Thyroid gland (tissue), 4 donors: Measurements from ENCODE around the gene GALNT9. TPM values are rescaled to one million over a fixed set of nuclear protein-coding genes. Genes with fewer than 3 reads are reported as not detected.

Source experiments
- DNase-seq, 2 donors: peaks; one replicate each; pipeline ENCODE4 v3.0.0-alpha.2; 2019
- H3K27ac ChIP-seq, 3 donors: fragments of 200-600 bp; sonication (generic); 1 replicate in 2 of 3; 2 replicates in 1 of 3; pipeline ENCODE4 v1.5.1; 2016 to 2019; ENCODE audit warnings: mild to moderate bottlenecking in 1 of 3, moderate library complexity in 1 of 3
- H3K27me3 ChIP-seq: fragments of 200-600 bp; sonication (generic); one replicate; pipeline ENCODE4 v1.5.1; 2019
- H3K36me3 ChIP-seq, 2 donors: fragments of 200-600 bp; sonication (generic); one replicate each; pipeline ENCODE4 v1.5.1; 2016 to 2019
- H3K4me1 ChIP-seq, 2 donors: fragments of 200-600 bp; sonication (generic); one replicate each; pipeline ENCODE4 v1.5.1; 2017 to 2019
- H3K4me3 ChIP-seq, 3 donors: fragments of 200-600 bp; sonication (generic); replicated peaks in 1 of 3; 1 replicate in 2 of 3; 2 replicates in 1 of 3; pipeline ENCODE4 v1.5.1; 2016; ENCODE audit warnings: mild to moderate bottlenecking in 1 of 3
- H3K9me3 ChIP-seq: fragments of 200-600 bp; sonication (generic); one replicate; pipeline ENCODE4 v1.5.1; 2017
- POLR2A ChIP-seq, 2 donors: fragments of 450-650 bp; IDR thresholded peaks; one replicate each; pipeline ENCODE4 v1.6.1; 2017; ENCODE audit warnings: antibody characterized with exemption in 2 of 2, mild to moderate bottlenecking in 2 of 2, moderate library complexity in 1 of 2
- WGBS, 2 donors: methylation state at CpG; one replicate each; pipeline ENCODE4 v1.1.5; 2017; 5-methylcytosine and 5-hydroxymethylcytosine counted together
- intact Hi-C: fragments of 100-400 bp; cut with DNase I; formaldehyde crosslinking; loops from one replicate; pipeline ENCODE4 v1.15.1; 2023
- total RNA-seq, 4 donors: library from RNA; depleted of rRNA; stranded (reverse); fragments of >200 nt; gene quantifications; one replicate each; pipeline ENCODE4 v1.2.3, GENCODE V29; 2016
- TF ChIP-seq, protein P1 (sequence below), 6 experiments: fragments of 200-600 bp in 3 of 6; fragments of 450-650 bp in 3 of 6; sonication (generic) in 3 of 6; IDR thresholded peaks; one replicate each; pipeline ENCODE4 v1.5.1; 2016 to 2019; ENCODE audit warnings: antibody characterized with exemption in 6 of 6, mild to moderate bottlenecking in 2 of 6, inconsistent platforms in 1 of 6, moderate library complexity in 1 of 6

Gene GALNT9
- total RNA-seq, 4 donors from 2014 or later: 2.2 to 29.2 (median 15.9) TPM

DNA sequence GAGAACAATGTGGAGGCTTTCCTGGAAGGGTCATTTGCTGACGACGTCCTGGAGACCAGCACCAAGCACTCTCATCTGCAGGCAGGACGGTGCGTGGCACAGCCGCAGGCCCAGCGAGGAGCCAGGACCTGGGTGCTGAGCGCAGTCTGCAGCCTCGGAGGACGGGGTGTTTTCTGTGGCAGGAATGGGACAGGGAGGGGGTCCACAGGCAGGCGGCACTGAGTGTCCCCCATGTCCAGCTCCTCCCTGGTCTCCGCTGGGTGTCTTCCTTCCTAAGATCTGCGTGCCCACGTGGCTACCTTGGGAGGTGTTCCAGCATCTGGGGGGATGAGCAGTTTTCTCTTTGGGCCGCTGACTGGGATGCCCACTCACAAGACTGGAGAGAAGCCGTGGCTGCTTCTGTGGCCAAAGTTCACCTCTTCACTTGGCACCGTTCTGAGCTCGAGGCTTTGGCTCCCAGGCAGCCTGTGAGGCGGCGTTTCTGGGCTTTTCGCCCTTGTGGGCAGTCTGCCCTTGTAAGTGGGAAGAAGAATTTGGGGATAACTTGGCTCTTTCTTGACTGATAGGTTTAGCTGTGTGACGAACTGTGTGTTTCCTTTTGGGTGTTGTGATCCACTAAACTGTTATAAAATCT, 112.9 kb downstream of the GALNT9 start:
- TF ChIP-seq POLR2A (IDR thresholded peaks at IDR 0.05): no peak
- TF ChIP-seq, protein P1, sequence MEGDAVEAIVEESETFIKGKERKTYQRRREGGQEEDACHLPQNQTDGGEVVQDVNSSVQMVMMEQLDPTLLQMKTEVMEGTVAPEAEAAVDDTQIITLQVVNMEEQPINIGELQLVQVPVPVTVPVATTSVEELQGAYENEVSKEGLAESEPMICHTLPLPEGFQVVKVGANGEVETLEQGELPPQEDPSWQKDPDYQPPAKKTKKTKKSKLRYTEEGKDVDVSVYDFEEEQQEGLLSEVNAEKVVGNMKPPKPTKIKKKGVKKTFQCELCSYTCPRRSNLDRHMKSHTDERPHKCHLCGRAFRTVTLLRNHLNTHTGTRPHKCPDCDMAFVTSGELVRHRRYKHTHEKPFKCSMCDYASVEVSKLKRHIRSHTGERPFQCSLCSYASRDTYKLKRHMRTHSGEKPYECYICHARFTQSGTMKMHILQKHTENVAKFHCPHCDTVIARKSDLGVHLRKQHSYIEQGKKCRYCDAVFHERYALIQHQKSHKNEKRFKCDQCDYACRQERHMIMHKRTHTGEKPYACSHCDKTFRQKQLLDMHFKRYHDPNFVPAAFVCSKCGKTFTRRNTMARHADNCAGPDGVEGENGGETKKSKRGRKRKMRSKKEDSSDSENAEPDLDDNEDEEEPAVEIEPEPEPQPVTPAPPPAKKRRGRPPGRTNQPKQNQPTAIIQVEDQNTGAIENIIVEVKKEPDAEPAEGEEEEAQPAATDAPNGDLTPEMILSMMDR (IDR thresholded peaks at IDR 0.05): no peak
- H3K4me1 ChIP-seq: peaks cover 0 to 12% of the 10 kb centered on the region in 2 donors
- H3K4me3 ChIP-seq: no peak overlapping the region
- no peaks in the 10 kb centered on the region for H3K36me3 ChIP-seq
- 59 to 74% methylated on average over 15 to 16 of the region's 21 CpGs for WGBS, 2 donors
- no peak overlapping the region for H3K27ac ChIP-seq
- no peaks in the 10 kb centered on the region for H3K9me3 ChIP-seq
- intact Hi-C loops: no loop called here
- no peaks in the 10 kb centered on the region for H3K27me3 ChIP-seq
- peak in 1 of 2 donors; percentile 56 for DNase-seq

DNA sequence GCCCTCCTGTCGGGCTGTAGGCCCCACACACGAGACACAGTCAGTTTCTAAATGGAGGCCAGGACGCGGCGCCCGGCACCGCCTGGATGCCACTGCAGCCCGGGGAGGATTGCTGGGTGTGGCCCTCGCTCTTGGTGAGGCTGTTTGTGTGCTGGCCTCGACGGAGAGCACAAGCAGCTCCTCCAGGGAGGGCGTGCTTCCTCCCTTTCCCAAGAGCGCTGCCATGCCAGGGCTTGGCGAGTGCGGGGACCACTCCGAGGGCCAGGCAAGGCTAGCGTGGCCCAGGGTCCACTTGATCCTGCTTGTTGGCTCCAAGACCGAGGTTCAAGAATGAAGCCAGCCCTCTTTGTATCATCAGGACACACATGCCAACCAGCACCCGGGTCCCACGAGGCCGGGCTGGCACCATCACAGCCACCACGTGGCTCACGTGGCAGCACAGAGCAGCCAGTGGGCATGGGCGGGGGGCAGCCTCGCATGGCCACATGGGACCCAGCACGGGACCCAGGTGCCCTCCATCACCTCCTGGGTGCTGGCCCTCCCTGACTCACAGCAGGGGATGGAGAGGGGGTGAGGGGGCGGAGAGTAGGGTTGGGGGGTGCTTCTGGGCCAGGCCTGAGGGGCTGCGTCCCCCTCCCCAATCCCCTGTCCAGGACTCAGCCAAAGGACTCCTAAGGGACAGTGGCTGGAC, 113.9 kb downstream of the GALNT9 start:
- no peak for DNase-seq
- WGBS, 2 donors: 78 to 79% methylated on average over 11 to 13 of the region's 28 CpGs
- no peak for TF ChIP-seq POLR2A (IDR thresholded peaks at IDR 0.05)
- TF ChIP-seq, protein P1 (IDR thresholded peaks at IDR 0.05): no peak
- Histone ChIP-seq H3K4me1 (peaks cover 0 to 12% of the 10 kb centered on the region in 2 donors), H3K27me3 (no peaks in the 10 kb centered on the region), H3K9me3 (no peaks in the 10 kb centered on the region), H3K36me3 (no peaks in the 10 kb centered on the region), H3K4me3 (no peak overlapping the region), H3K27ac (no peak overlapping the region)
- intact Hi-C loops: no loop called here

DNA sequence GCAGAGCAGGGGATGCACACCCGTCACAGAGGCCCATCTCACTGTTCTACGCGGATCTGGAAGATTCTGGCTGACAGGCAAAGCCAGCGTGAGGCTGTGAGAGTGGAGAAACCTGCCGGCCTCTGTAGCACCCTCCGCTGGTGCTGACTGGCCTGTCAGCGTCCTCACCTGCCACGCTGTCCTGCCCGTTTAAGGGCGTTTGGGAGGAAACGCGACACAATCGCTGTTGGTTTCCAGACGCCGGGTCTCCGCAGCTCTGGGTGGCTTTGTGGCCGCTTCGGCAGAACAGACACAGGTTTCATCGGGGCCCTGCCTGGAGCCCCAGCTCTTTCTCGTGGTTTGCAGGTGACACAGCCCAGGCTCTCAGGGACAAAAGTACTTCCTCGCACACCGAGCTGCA, 114.5 kb downstream of the GALNT9 start:
- 52 to 55% methylated on average over 12 to 15 of the region's 22 CpGs for WGBS, 2 donors
- Histone ChIP-seq H3K36me3 (no peaks in the 10 kb centered on the region), H3K27ac (no peak overlapping the region), H3K27me3 (no peaks in the 10 kb centered on the region), H3K9me3 (no peaks in the 10 kb centered on the region), H3K4me3 (no peak overlapping the region), H3K4me1 (peaks cover 0 to 12% of the 10 kb centered on the region in 2 donors)
- intact Hi-C loops: no loop called here
- TF ChIP-seq, protein P1 (IDR thresholded peaks at IDR 0.05): peak in 1 of 6 experiments; percentile 13
- TF ChIP-seq POLR2A (IDR thresholded peaks at IDR 0.05): no peak
- peak; percentile 38 to 46 for DNase-seq

DNA sequence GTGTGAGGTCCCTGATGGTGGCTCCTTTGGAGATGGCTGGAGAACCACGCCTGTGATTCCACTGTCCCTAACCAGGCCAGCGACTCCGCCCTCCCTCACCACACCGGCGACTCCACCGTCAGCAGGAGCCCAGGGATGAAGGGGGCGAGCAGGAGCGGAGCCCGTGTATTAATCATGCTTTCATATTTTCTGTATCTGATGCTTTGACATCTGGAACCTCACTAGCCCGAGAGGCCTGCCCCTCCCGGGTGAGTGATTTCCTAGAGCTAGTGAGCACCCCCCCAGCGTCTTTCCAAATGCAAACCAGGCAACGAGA, 115.3 kb downstream of the GALNT9 start:
- TF ChIP-seq, protein P1 (IDR thresholded peaks at IDR 0.05): no peak
- no peak for TF ChIP-seq POLR2A (IDR thresholded peaks at IDR 0.05)
- 86 to 87% methylated on average over 12 to 13 of the region's 13 CpGs for WGBS, 2 donors
- H3K36me3 ChIP-seq: no peaks in the 10 kb centered on the region
- H3K9me3 ChIP-seq: no peaks in the 10 kb centered on the region
- intact Hi-C loops: no loop called here
- peaks cover 0 to 4% of the 10 kb centered on the region in 2 donors for H3K4me1 ChIP-seq
- no peak for DNase-seq
- H3K27me3 ChIP-seq: no peaks in the 10 kb centered on the region
- no peak overlapping the region for H3K27ac ChIP-seq
- H3K4me3 ChIP-seq: no peak overlapping the region
